ENCODE data around the gene NOX5. TPM values are rescaled to one million over a fixed set of nuclear protein-coding genes. Genes with fewer than 3 reads are reported as not detected.

Gene NOX5
- total RNA-seq, 6 experiments from 2014 or later: 0.06 to 0.15 (median 0.11) TPM; not detected in 3

DNA sequence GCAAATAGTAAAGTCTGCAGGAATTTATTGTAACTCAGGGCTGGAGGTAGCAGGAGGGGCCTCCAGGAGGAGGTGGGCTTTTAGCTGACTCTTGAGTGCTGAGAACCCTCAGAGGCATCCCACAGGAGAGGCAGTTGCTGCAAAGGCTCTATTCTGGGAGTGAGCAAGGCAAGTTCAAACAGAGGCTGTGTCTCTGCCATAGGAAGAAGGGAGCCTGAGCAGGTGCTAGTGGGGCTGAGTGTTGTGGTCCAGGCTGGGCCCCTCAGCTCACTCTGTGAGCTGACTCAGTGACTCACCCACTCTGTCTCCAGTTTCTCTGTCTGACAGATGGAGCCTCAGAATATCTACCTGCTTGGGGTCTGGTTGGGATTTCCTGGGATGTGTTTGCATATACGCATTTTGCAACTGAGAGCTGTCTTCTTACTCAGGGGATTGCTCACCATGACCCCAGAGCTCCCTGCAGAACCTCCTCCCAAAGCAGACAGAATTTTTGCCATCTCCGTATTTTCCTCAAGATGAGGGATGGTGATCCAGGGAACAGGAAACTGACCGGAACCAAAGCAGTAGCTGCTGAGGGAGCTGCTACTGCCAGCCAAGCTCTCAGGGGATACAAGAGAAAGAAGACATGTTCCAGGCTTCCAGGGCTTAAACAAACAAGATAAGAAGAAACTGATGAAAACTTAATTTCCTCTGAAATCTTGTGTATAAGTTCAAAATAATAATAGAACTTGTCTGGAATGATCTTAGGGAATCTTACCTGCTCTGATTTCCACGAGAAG, 13.6 kb upstream of the NOX5 start:
- no peak for DNase-seq
- no peak overlapping the region for H3K27ac ChIP-seq

GRCh38 chr15:69002783-69003182, 11.7 kb upstream of the NOX5 start:
- DNase-seq: no peak
- Histone ChIP-seq H3K27me3 (no peaks in the 10 kb centered on the region), H3K9me3 (no peaks in the 10 kb centered on the region), H3K4me3 (no peak overlapping the region), H3K27ac (no peak overlapping the region), H3K4me1 (no peaks in the 10 kb centered on the region), H3K36me3 (no peaks in the 10 kb centered on the region)
- 70% methylated on average over 4 of the region's 4 CpGs for WGBS (ENCODE audit: insufficient coverage, low coverage, low lambda C conversion rate, missing lambda C conversion rate)
- intact Hi-C loops (cut with DNase I): no loop called here
- TF ChIP-seq CTCF (IDR thresholded peaks at IDR 0.05): no peak
- TF ChIP-seq POLR2A (IDR thresholded peaks at IDR 0.05): no peak
- no peak for ATAC-seq

More for the DNA sequence above, 13.6 kb upstream of the NOX5 start:
- intact Hi-C loops (cut with DNase I): no loop called here
- Histone ChIP-seq H3K27me3 (no peaks in the 10 kb centered on the region), H3K36me3 (no peaks in the 10 kb centered on the region), H3K4me3 (no peak overlapping the region), H3K9me3 (no peaks in the 10 kb centered on the region), H3K4me1 (no peaks in the 10 kb centered on the region)
- TF ChIP-seq CTCF (IDR thresholded peaks at IDR 0.05): no peak
- no peak for TF ChIP-seq POLR2A (IDR thresholded peaks at IDR 0.05)
- ATAC-seq: no peak
- 56% methylated on average over 3 of the region's 4 CpGs for WGBS (ENCODE audit: insufficient coverage, low coverage, low lambda C conversion rate, missing lambda C conversion rate)

GRCh38 chr15:69004011-69004410, 10.5 kb upstream of the NOX5 start:
- no peak overlapping the region for H3K4me3 ChIP-seq
- TF ChIP-seq CTCF (IDR thresholded peaks at IDR 0.05) (no peak), POLR2A (IDR thresholded peaks at IDR 0.05) (no peak)
- H3K9me3 ChIP-seq: no peaks in the 10 kb centered on the region
- DNase-seq (no peak), ATAC-seq (no peak)
- H3K4me1 ChIP-seq: no peaks in the 10 kb centered on the region
- H3K27ac ChIP-seq: no peak overlapping the region
- no peaks in the 10 kb centered on the region for H3K27me3 ChIP-seq
- no peaks in the 10 kb centered on the region for H3K36me3 ChIP-seq
- WGBS (ENCODE audit: insufficient coverage, low coverage, low lambda C conversion rate, missing lambda C conversion rate): 69% methylated on average over 2 of the region's 2 CpGs
- intact Hi-C loops (cut with DNase I): no loop called here

DNA sequence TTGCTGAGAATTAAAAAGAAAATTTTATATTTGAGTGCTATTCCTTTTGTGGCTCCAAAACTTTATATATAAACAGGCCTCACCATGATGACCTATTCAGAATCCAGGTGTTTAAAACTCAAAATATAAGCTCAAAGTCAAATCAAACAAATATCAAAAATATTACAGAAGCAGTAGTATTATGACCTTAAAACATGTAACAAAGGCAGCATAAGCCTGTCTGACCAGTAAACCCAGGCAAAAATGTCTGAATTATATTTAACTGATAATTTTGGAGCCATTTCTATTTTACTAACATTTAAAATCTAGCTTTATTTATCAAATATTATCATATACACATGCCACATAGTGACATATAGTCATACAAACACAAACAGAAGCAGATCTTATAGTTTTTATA, 6.4 kb upstream of the NOX5 start:
- no peak for ATAC-seq
- no peak for TF ChIP-seq POLR2A (IDR thresholded peaks at IDR 0.05)
- TF ChIP-seq CTCF (IDR thresholded peaks at IDR 0.05): no peak
- Histone ChIP-seq H3K36me3 (no peaks in the 10 kb centered on the region), H3K4me3 (no peak overlapping the region), H3K27ac (no peak overlapping the region), H3K9me3 (no peaks in the 10 kb centered on the region), H3K4me1 (peaks cover 0 to 3% (median 0%) of the 10 kb centered on the region in 4 donors), H3K27me3 (no peaks in the 10 kb centered on the region)
- intact Hi-C loops (cut with DNase I): no loop called here
- no peak for DNase-seq
